Measurements from ENCODE around the gene PTPN14.

PTPN14 gene

DNA sequence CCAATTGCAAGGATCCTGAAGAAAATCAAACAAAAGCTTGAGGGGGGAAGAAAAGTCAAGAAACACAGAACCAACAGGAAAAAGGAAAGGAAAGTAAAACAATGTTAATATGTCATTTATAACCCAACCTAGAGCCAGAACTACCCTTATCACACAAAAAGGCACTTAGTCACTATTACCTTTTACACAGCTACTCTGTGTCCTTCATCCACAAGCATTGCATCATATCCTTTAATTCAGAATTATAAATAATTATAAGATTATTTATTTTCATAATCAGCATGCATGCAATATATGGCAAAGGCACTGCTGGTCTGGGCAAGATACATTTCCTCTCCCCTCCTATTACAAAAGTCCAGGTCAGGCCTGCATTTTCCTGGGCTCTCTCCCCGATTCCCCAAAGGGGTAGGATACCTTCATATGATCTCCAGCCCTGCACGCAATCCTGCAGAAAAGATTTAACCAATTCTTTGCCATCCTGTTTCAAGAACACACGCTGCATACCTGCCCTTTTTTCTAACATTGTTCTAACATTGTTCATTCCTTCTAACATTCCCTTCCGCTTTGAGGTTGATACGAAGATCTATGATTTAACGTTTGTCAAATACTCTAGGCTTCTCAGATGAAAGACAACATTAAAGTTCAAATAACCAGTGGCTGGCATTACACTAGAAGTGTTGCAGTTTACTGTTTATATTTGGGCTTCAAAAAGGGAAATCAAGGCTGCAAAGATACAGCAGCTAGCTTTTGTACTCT lies 4.3 kb downstream of the PTPN14 start:
- Histone ChIP-seq H3K4me3 (replicated peaks; ENCODE audit: insufficient read depth, low read length) (no peak overlapping the region), H3K27me3 (ENCODE audit: insufficient read depth, poor library complexity, severe bottlenecking) (peaks cover 27% of the 10 kb centered on the region), H3K27ac (replicated peaks) (no peak overlapping the region)
- TF ChIP-seq SPI1 (IDR thresholded peaks at IDR 0.05; ENCODE audit: borderline replicate concordance, low read depth) (no peak), POLR2AphosphoS5 (IDR thresholded peaks at IDR 0.05; ENCODE audit: low read depth) (no peak), GABPA (IDR thresholded peaks at IDR 0.05; ENCODE audit: low read depth) (no peak)
- TF ChIP-seq, protein P1, sequence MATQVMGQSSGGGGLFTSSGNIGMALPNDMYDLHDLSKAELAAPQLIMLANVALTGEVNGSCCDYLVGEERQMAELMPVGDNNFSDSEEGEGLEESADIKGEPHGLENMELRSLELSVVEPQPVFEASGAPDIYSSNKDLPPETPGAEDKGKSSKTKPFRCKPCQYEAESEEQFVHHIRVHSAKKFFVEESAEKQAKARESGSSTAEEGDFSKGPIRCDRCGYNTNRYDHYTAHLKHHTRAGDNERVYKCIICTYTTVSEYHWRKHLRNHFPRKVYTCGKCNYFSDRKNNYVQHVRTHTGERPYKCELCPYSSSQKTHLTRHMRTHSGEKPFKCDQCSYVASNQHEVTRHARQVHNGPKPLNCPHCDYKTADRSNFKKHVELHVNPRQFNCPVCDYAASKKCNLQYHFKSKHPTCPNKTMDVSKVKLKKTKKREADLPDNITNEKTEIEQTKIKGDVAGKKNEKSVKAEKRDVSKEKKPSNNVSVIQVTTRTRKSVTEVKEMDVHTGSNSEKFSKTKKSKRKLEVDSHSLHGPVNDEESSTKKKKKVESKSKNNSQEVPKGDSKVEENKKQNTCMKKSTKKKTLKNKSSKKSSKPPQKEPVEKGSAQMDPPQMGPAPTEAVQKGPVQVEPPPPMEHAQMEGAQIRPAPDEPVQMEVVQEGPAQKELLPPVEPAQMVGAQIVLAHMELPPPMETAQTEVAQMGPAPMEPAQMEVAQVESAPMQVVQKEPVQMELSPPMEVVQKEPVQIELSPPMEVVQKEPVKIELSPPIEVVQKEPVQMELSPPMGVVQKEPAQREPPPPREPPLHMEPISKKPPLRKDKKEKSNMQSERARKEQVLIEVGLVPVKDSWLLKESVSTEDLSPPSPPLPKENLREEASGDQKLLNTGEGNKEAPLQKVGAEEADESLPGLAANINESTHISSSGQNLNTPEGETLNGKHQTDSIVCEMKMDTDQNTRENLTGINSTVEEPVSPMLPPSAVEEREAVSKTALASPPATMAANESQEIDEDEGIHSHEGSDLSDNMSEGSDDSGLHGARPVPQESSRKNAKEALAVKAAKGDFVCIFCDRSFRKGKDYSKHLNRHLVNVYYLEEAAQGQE (IDR thresholded peaks at IDR 0.05; ENCODE audit: insufficient replicate concordance, low read depth): no peak
- TF ChIP-seq, protein P2, sequence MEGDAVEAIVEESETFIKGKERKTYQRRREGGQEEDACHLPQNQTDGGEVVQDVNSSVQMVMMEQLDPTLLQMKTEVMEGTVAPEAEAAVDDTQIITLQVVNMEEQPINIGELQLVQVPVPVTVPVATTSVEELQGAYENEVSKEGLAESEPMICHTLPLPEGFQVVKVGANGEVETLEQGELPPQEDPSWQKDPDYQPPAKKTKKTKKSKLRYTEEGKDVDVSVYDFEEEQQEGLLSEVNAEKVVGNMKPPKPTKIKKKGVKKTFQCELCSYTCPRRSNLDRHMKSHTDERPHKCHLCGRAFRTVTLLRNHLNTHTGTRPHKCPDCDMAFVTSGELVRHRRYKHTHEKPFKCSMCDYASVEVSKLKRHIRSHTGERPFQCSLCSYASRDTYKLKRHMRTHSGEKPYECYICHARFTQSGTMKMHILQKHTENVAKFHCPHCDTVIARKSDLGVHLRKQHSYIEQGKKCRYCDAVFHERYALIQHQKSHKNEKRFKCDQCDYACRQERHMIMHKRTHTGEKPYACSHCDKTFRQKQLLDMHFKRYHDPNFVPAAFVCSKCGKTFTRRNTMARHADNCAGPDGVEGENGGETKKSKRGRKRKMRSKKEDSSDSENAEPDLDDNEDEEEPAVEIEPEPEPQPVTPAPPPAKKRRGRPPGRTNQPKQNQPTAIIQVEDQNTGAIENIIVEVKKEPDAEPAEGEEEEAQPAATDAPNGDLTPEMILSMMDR (IDR thresholded peaks at IDR 0.05; ENCODE audit: insufficient read depth, low read length): no peak
- no peak for DNase-seq (ENCODE audit: low read depth in 1 of 2, low spot score in 1 of 2)

DNA sequence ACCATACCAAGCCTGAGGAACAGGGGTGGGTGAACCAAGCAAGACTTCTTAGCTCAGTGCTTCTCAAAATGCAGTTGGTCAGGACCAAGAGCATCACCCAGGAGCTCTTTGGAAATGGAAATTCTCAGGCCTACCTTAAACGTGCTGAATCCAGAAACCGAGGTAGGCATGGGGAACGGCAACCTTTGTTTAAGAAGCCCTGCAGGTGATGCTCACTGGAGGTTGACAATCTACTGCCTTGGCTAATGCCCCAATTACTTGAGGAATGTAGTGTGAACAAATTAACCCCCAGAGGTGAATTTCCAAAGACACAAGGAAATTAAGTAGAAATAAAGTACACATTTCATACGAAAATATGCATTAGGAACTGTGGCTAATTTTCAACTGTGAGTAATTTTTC lies 5.3 kb downstream of the PTPN14 start:
- no peak for DNase-seq (ENCODE audit: low read depth in 1 of 2, low spot score in 1 of 2)
- no peak overlapping the region for H3K27ac ChIP-seq (replicated peaks)
- TF ChIP-seq SPI1 (IDR thresholded peaks at IDR 0.05; ENCODE audit: borderline replicate concordance, low read depth): no peak
- TF ChIP-seq, protein P2 (IDR thresholded peaks at IDR 0.05; ENCODE audit: insufficient read depth, low read length): no peak
- TF ChIP-seq, protein P1 (IDR thresholded peaks at IDR 0.05; ENCODE audit: insufficient replicate concordance, low read depth): no peak
- no peak for TF ChIP-seq POLR2AphosphoS5 (IDR thresholded peaks at IDR 0.05; ENCODE audit: low read depth)
- TF ChIP-seq GABPA (IDR thresholded peaks at IDR 0.05; ENCODE audit: low read depth): no peak
- peaks cover 21% of the 10 kb centered on the region for H3K27me3 ChIP-seq (ENCODE audit: insufficient read depth, poor library complexity, severe bottlenecking)
- no peak overlapping the region for H3K4me3 ChIP-seq (replicated peaks; ENCODE audit: insufficient read depth, low read length)

DNA sequence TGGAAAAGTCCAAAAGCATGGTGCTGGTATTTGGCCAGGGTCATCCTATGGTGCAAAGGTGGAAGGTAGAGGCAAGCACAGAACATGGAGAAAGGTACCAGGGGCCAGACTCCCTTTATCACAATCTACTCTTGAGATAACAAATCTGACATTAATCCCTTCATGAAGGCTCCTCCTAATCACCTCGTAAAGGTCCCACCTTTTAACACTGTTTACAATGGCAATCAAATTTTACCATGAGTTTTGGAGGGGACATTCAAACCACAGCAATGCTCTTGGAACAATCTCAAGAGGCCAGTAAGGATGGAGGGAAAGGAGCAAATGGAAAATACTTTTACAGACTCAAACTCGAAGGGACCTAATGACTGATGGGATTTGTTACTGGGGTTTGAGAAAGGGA lies 6.1 kb downstream of the PTPN14 start:
- Histone ChIP-seq H3K27ac (replicated peaks) (no peak overlapping the region), H3K4me3 (replicated peaks; ENCODE audit: insufficient read depth, low read length) (no peak overlapping the region), H3K27me3 (ENCODE audit: insufficient read depth, poor library complexity, severe bottlenecking) (peaks cover 13% of the 10 kb centered on the region)
- TF ChIP-seq SPI1 (IDR thresholded peaks at IDR 0.05; ENCODE audit: borderline replicate concordance, low read depth): no peak
- no peak for TF ChIP-seq POLR2AphosphoS5 (IDR thresholded peaks at IDR 0.05; ENCODE audit: low read depth)
- TF ChIP-seq, protein P2 (IDR thresholded peaks at IDR 0.05; ENCODE audit: insufficient read depth, low read length): no peak
- TF ChIP-seq, protein P1 (IDR thresholded peaks at IDR 0.05; ENCODE audit: insufficient replicate concordance, low read depth): no peak
- TF ChIP-seq GABPA (IDR thresholded peaks at IDR 0.05; ENCODE audit: low read depth): no peak
- no peak for DNase-seq (ENCODE audit: low read depth in 1 of 2, low spot score in 1 of 2)
